BLaER1 (cell line): ENCODE results near the gene ADGRG6.
"Not testable (repeated sequence)": the region's sequence is repeated elsewhere in the genome, so short reads cannot be mapped to it uniquely, and the experiment has no call there.

Experiments used
- H3K27ac ChIP-seq: shearing (Covaris generic); formaldehyde crosslinking; 2 replicates; pipeline ENCODE4 v1.8.1; 2022
- H3K27me3 ChIP-seq: shearing (Covaris generic); formaldehyde crosslinking; 2 replicates; pipeline ENCODE4 v1.8.1; 2022
- H3K36me3 ChIP-seq: shearing (Covaris generic); formaldehyde crosslinking; 2 replicates; pipeline ENCODE4 v1.8.1; 2022
- H3K4me1 ChIP-seq: shearing (Covaris generic); formaldehyde crosslinking; 2 replicates; pipeline ENCODE4 v1.8.1; 2022
- H3K4me2 ChIP-seq: shearing (Covaris generic); formaldehyde crosslinking; 2 replicates; pipeline ENCODE4 v1.8.1; 2022
- H3K4me3 ChIP-seq: shearing (Covaris generic); formaldehyde crosslinking; 2 replicates; pipeline ENCODE4 v1.8.1; 2022
- H3K9ac ChIP-seq: shearing (Covaris generic); formaldehyde crosslinking; 2 replicates; pipeline ENCODE4 v1.8.1; 2022
- H3K9me3 ChIP-seq: shearing (Covaris generic); formaldehyde crosslinking; 2 replicates; pipeline ENCODE4 v1.8.1; 2022
- H4K20me1 ChIP-seq: shearing (Covaris generic); formaldehyde crosslinking; 2 replicates; pipeline ENCODE4 v1.8.1; 2022
- Cebpa-rat ChIP-seq: shearing (Covaris generic); IDR thresholded peaks from 2 replicates; pipeline ENCODE4 v1.8.1; 2022

The ADGRG6 gene

GRCh38 chr6:142339968-142340658, 38.3 kb downstream of the ADGRG6 start:
- no peak overlapping the region for H3K9ac ChIP-seq
- H4K20me1 ChIP-seq, result no peaks in the 10 kb centered on the region
- H3K27me3 ChIP-seq, result no peaks in the 10 kb centered on the region

GRCh38 chr6:142341855-142342330, 40.1 kb downstream of the ADGRG6 start:
- H3K4me1 ChIP-seq, result no peaks in the 10 kb centered on the region
- H3K9ac ChIP-seq, result no peak overlapping the region
- H3K27me3 ChIP-seq, result no peaks in the 10 kb centered on the region
- no peak overlapping the region for H3K4me2 ChIP-seq
- H3K27ac ChIP-seq, result no peak overlapping the region
- no peaks in the 10 kb centered on the region for H4K20me1 ChIP-seq
- H3K36me3 ChIP-seq, result no peaks in the 10 kb centered on the region
- no peak overlapping the region for H3K4me3 ChIP-seq
- no peak for TF ChIP-seq Cebpa-rat
- H3K9me3 ChIP-seq, result no peaks in the 10 kb centered on the region

More at GRCh38 chr6:142339968-142340658, 38.3 kb downstream of the ADGRG6 start:
- TF ChIP-seq Cebpa-rat, result no peak
- Histone ChIP-seq H3K4me3 (no peak overlapping the region), H3K9me3 (no peaks in the 10 kb centered on the region), H3K36me3 (no peaks in the 10 kb centered on the region), H3K4me1 (no peaks in the 10 kb centered on the region), H3K27ac (no peak overlapping the region), H3K4me2 (no peak overlapping the region)

GRCh38 chr6:142342986-142343385, 41.2 kb downstream of the ADGRG6 start:
- H3K4me3 ChIP-seq, result no peak overlapping the region
- no peak for TF ChIP-seq Cebpa-rat
- no peaks in the 10 kb centered on the region for H3K27me3 ChIP-seq
- H3K4me1 ChIP-seq, result no peaks in the 10 kb centered on the region
- no peaks in the 10 kb centered on the region for H3K9me3 ChIP-seq
- H3K4me2 ChIP-seq, result no peak overlapping the region
- no peaks in the 10 kb centered on the region for H4K20me1 ChIP-seq
- no peak overlapping the region for H3K9ac ChIP-seq
- H3K36me3 ChIP-seq, result no peaks in the 10 kb centered on the region
- no peak overlapping the region for H3K27ac ChIP-seq

- no peak overlapping the region for H3K9ac ChIP-seq
- no peaks in the 10 kb centered on the region for H4K20me1 ChIP-seq
- no peaks in the 10 kb centered on the region for H3K4me1 ChIP-seq
- no peaks in the 10 kb centered on the region for H3K36me3 ChIP-seq
- H3K4me3 ChIP-seq, result no peak overlapping the region
- no peak for TF ChIP-seq Cebpa-rat
- no peaks in the 10 kb centered on the region for H3K27me3 ChIP-seq
- no peaks in the 10 kb centered on the region for H3K9me3 ChIP-seq
- no peak overlapping the region for H3K4me2 ChIP-seq
- no peak overlapping the region for H3K27ac ChIP-seq
These were observed 42.1 kb downstream of the ADGRG6 start for GRCh38 chr6:142343938-142344337.

GRCh38 chr6:142345261-142345660, 43.5 kb downstream of the ADGRG6 start:
- H3K9me3 ChIP-seq, result no peaks in the 10 kb centered on the region
- H3K9ac ChIP-seq, result no peak overlapping the region
- H3K4me3 ChIP-seq, result no peak overlapping the region
- no peak for TF ChIP-seq Cebpa-rat
- no peaks in the 10 kb centered on the region for H4K20me1 ChIP-seq
- no peak overlapping the region for H3K27ac ChIP-seq
- no peaks in the 10 kb centered on the region for H3K4me1 ChIP-seq
- H3K27me3 ChIP-seq, result no peaks in the 10 kb centered on the region
- no peaks in the 10 kb centered on the region for H3K36me3 ChIP-seq
- H3K4me2 ChIP-seq, result no peak overlapping the region

- H3K9me3 ChIP-seq, H3K9ac ChIP-seq, H3K27ac ChIP-seq, H3K27me3 ChIP-seq, H3K4me2 ChIP-seq, H3K4me1 ChIP-seq, H4K20me1 ChIP-seq, H3K4me3 ChIP-seq, H3K36me3 ChIP-seq: not testable (repeated sequence)
These were observed 44.4 kb downstream of the ADGRG6 start for GRCh38 chr6:142346166-142346565.

GRCh38 chr6:142349215-142349823, 47.5 kb downstream of the ADGRG6 start:
- H3K9ac ChIP-seq, result no peak overlapping the region
- no peaks in the 10 kb centered on the region for H3K4me1 ChIP-seq
- H3K4me3 ChIP-seq, result no peak overlapping the region
- no peaks in the 10 kb centered on the region for H3K36me3 ChIP-seq
- H3K27me3 ChIP-seq, result no peaks in the 10 kb centered on the region
- H4K20me1 ChIP-seq, result no peaks in the 10 kb centered on the region
- no peak overlapping the region for H3K27ac ChIP-seq
- peaks cover 6% of the 10 kb centered on the region; the same call in 1 of the 2 replicates for H3K9me3 ChIP-seq
- no peak overlapping the region for H3K4me2 ChIP-seq
- TF ChIP-seq Cebpa-rat, result no peak

GRCh38 chr6:142350309-142350708, 48.5 kb downstream of the ADGRG6 start:
- no peak overlapping the region for H3K4me3 ChIP-seq
- no peaks in the 10 kb centered on the region for H3K36me3 ChIP-seq
- no peak overlapping the region for H3K27ac ChIP-seq
- peaks cover 6% of the 10 kb centered on the region; the same call in 1 of the 2 replicates for H3K9me3 ChIP-seq
- H4K20me1 ChIP-seq, result no peaks in the 10 kb centered on the region
- no peak for TF ChIP-seq Cebpa-rat
- peaks cover 2% of the 10 kb centered on the region for H3K4me1 ChIP-seq
- no peak overlapping the region for H3K9ac ChIP-seq
- H3K27me3 ChIP-seq, result no peaks in the 10 kb centered on the region
- H3K4me2 ChIP-seq, result no peak overlapping the region

GRCh38 chr6:142353690-142354089, 51.9 kb downstream of the ADGRG6 start:
- no peaks in the 10 kb centered on the region for H4K20me1 ChIP-seq
- H3K27ac ChIP-seq, result no peak overlapping the region
- H3K4me2 ChIP-seq, result no peak overlapping the region
- no peak overlapping the region for H3K9ac ChIP-seq
- no peaks in the 10 kb centered on the region for H3K36me3 ChIP-seq
- H3K27me3 ChIP-seq, result no peaks in the 10 kb centered on the region
- H3K9me3 ChIP-seq, result peaks cover 6% of the 10 kb centered on the region; the same call in 1 of the 2 replicates
- H3K4me3 ChIP-seq, result no peak overlapping the region
- H3K4me1 ChIP-seq, result peaks cover 14% of the 10 kb centered on the region
- no peak for TF ChIP-seq Cebpa-rat

- Histone ChIP-seq H3K4me3 (no peak overlapping the region), H4K20me1 (no peaks in the 10 kb centered on the region), H3K4me1 (peaks cover 14% of the 10 kb centered on the region), H3K27ac (no peak overlapping the region), H3K9ac (no peak overlapping the region), H3K9me3 (peaks cover 6% of the 10 kb centered on the region; the same call in 1 of the 2 replicates), H3K4me2 (no peak overlapping the region), H3K27me3 (no peaks in the 10 kb centered on the region), H3K36me3 (no peaks in the 10 kb centered on the region)
- TF ChIP-seq Cebpa-rat, result no peak
These were observed 52.8 kb downstream of the ADGRG6 start for GRCh38 chr6:142354650-142355049.
